ENCODE data around the gene MDGA2. TPM values are rescaled to one million over a fixed set of nuclear protein-coding genes. Genes with fewer than 3 reads are reported as not detected.

The MDGA2 gene
- total and polyA plus RNA-seq, 2 of the 8 experiments (the other 6 are each of a cell fraction or from before 2014, with no cell fraction given): 0.11 to 0.69 TPM

GRCh38 chr14:47039336-47039735 is 636.1 kb downstream of the MDGA2 start:
- Histone ChIP-seq H4K91ac (replicated peaks; ENCODE audit: insufficient read length, low read length) (no peak overlapping the region), H3K4ac (replicated peaks; ENCODE audit: insufficient read length, low read depth, low read length) (no peak overlapping the region), H2BK12ac (ENCODE audit: low read depth, low read length) (no peak overlapping the region), H3K27me3 (replicated peaks in 1 of 4; ENCODE audit: control insufficient read depth in 3 of 4, extremely low read depth in 1 of 4, insufficient read depth in 3 of 4, low read length in 3 of 4) (no peaks in the 10 kb centered on the region), H3K4me3 (ENCODE audit: extremely low read depth in 1 of 4, insufficient read depth in 2 of 4, low read depth in 3 of 4, low read length in 4 of 4) (no peak overlapping the region), H2BK20ac (ENCODE audit: low read length) (no peak overlapping the region), H3K4me1 (replicated peaks in 1 of 4; ENCODE audit: control insufficient read depth in 3 of 4, insufficient read depth in 4 of 4, low read length in 3 of 4) (peaks cover 0 to 4% (median 0%) of the 10 kb centered on the region in 4 experiments; a peak in 2 of 7 replicates), H2BK5ac (ENCODE audit: low read depth, low read length) (no peak overlapping the region), H4K8ac (ENCODE audit: extremely low read depth, insufficient read depth, low read length) (no peak overlapping the region), H3K23me2 (ENCODE audit: low read depth, low read length) (no peaks in the 10 kb centered on the region), H3K27ac (ENCODE audit: low read depth, low read length) (no peak overlapping the region), H2BK120ac (replicated peaks; ENCODE audit: low read depth, low read length) (no peak overlapping the region), H3K9ac (replicated peaks in 1 of 4; ENCODE audit: extremely low read depth in 1 of 4, low read depth in 3 of 4, low read length in 3 of 4) (no peak overlapping the region), H3K18ac (ENCODE audit: extremely low read depth, low read length) (no peak overlapping the region), H3K23ac (ENCODE audit: insufficient read length) (no peak overlapping the region), H2AFZ (ENCODE audit: low read length) (no peak overlapping the region), H3K36me3 (ENCODE audit: control insufficient read depth in 2 of 4, insufficient read depth in 4 of 4, low read length in 3 of 4) (no peaks in the 10 kb centered on the region), H4K5ac (ENCODE audit: insufficient read length, low read depth, low read length) (no peak overlapping the region), H2AK5ac (ENCODE audit: low read depth, low read length) (no peak overlapping the region), H4K20me1 (replicated peaks in 1 of 2; ENCODE audit: control insufficient read depth in 1 of 2, insufficient read depth in 2 of 2, low read length in 2 of 2) (no peaks in the 10 kb centered on the region), H2BK15ac (ENCODE audit: low read length) (no peak overlapping the region), H3K79me1 (ENCODE audit: low read depth, low read length) (no peaks in the 10 kb centered on the region), H3K14ac (ENCODE audit: insufficient read length) (no peak overlapping the region), H3K4me2 (ENCODE audit: insufficient read depth in 1 of 2, low read depth in 2 of 2, low read length in 2 of 2) (no peak overlapping the region), H3K9me3 (ENCODE audit: insufficient read depth in 2 of 2, low read depth in 1 of 2, low read length in 1 of 2) (no peaks in the 10 kb centered on the region), H3K56ac (replicated peaks; ENCODE audit: insufficient read length, low read depth, low read length) (no peak overlapping the region), H3K79me2 (ENCODE audit: control insufficient read depth in 1 of 2, insufficient read depth in 2 of 2, low read length in 2 of 2) (no peaks in the 10 kb centered on the region)
- POLR2A ChIA-PET (ENCODE audit: partially characterized antibody): no interaction called here
- TF ChIP-seq YY1 (IDR thresholded peaks at IDR 0.05; ENCODE audit: low read depth, low read length) (no peak), RNF2 (IDR thresholded peaks at IDR 0.05; ENCODE audit: borderline replicate concordance, low read depth, low read length, missing control alignments, poor library complexity, severe bottlenecking) (no peak), BCL11A (IDR thresholded peaks at IDR 0.05; ENCODE audit: low read depth in 2 of 2, low read length in 2 of 2) (no peak), ASH2L (IDR thresholded peaks at IDR 0.05; ENCODE audit: low read length) (no peak), EGR1 (IDR thresholded peaks at IDR 0.05; ENCODE audit: borderline replicate concordance, low read depth, low read length) (no peak)
- FAIRE-seq (no peak), DNase-seq (ENCODE audit: low read depth in 1 of 2, low spot score in 2 of 2) (no peak)
- CTCF ChIA-PET (ENCODE audit: partially characterized antibody): interaction anchor here (0.8 to 3.3 kb wide), 3 partner anchors 325 to 458 kb away, joined by 3 to 14 read pairs (median 5); partner anchors contain the start of gene RPL10L

Measured in H1 (cell line).